C4-2B (cell line): ENCODE data around the gene TMEM132D.

ENCODE experiments used
- ZFX ChIP-seq: fragments of 450-650 bp; IDR thresholded peaks from 2 replicates; pipeline ENCODE4 v1.6.1; 2017
- TF ChIP-seq, protein P1 (sequence below): fragments of 450-650 bp; conservative IDR thresholded peaks from 2 replicates; pipeline ENCODE4 v1.5.1; 2017; ENCODE audit warnings: mild to moderate bottlenecking

DNA sequence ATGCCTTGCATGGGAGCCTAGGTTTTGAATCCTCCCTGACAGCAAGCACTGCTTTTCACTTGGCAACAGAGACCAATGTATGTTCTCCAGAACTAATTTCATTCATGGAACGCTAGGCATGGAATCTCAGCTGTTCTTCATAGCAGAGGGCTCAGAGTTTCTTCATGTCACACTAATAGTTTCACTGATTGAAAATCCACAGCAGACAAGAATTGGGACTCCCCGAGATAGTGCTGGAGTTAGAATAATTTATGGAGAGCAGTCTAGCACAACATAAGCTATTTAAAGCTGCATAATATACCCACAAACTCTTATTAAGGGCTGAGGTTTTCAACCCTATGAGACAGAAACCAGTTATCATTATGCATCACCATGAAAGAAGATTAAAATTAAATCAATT lies 342.5 kb downstream of the TMEM132D start:
- TF ChIP-seq, protein P1, sequence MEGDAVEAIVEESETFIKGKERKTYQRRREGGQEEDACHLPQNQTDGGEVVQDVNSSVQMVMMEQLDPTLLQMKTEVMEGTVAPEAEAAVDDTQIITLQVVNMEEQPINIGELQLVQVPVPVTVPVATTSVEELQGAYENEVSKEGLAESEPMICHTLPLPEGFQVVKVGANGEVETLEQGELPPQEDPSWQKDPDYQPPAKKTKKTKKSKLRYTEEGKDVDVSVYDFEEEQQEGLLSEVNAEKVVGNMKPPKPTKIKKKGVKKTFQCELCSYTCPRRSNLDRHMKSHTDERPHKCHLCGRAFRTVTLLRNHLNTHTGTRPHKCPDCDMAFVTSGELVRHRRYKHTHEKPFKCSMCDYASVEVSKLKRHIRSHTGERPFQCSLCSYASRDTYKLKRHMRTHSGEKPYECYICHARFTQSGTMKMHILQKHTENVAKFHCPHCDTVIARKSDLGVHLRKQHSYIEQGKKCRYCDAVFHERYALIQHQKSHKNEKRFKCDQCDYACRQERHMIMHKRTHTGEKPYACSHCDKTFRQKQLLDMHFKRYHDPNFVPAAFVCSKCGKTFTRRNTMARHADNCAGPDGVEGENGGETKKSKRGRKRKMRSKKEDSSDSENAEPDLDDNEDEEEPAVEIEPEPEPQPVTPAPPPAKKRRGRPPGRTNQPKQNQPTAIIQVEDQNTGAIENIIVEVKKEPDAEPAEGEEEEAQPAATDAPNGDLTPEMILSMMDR, result no peak
- TF ChIP-seq ZFX, result no peak
